GM12873 (cell line): ENCODE measurements around the gene BROX.

Source experiments
- CTCF ChIP-seq: IDR thresholded peaks from 2 replicates; pipeline ENCODE4 v1.5.1; 2012; ENCODE audit warnings: low read depth, mild to moderate bottlenecking, moderate library complexity, low read length, control low read depth; ENCODE audit not compliant: insufficient read depth; ENCODE audit errors: missing control alignments

The BROX gene

GRCh38 chr1:222734740-222735139 is 22.4 kb downstream of the BROX start:
- no peak for TF ChIP-seq CTCF

- TF ChIP-seq CTCF: no peak
These were observed 24.1 kb downstream of the BROX start for GRCh38 chr1:222736470-222736869.

- no peak for TF ChIP-seq CTCF
These were observed 24.6 kb downstream of the BROX start, which contains the start of gene FAM177B for GRCh38 chr1:222736972-222737371. TSS of gene FAM177B (plus strand) at chr1:222737202. CDS start at chr1:222746546, 9,344 bp downstream.

GRCh38 chr1:222739465-222739864 is 27.1 kb downstream of the BROX start:
- TF ChIP-seq CTCF: no peak

GRCh38 chr1:222739929-222740328 is 27.6 kb downstream of the BROX start:
- TF ChIP-seq CTCF: no peak

- no peak for TF ChIP-seq CTCF
These were observed 37.6 kb downstream of the BROX start for GRCh38 chr1:222749927-222750326.

GRCh38 chr1:222750651-222751050 is 38.3 kb downstream of the BROX start:
- no peak for TF ChIP-seq CTCF
